HepG2 (cell line): Measurements from ENCODE around the gene PRM3. TPM values are rescaled to one million over a fixed set of nuclear protein-coding genes. Genes with fewer than 3 reads are reported as not detected.

ENCODE experiments used
- ATAC-seq: fragments of 200-7000 bp; cut with Tn5 transposase; 3 replicates; pipeline ENCODE4 v1.9.1; 2020; ENCODE audit warnings: mild to moderate bottlenecking, moderate library complexity
- BruUV-seq: library from RNA; stranded (reverse); fragments of 400-500 nt; replicated peaks from 2 replicates; lab custom pipeline; 2021; lab: Mats Ljungman, UMichigan
- CTCF ChIA-PET: fragments of 300-600 bp; formaldehyde crosslinking; extraction: SDS; loops from one replicate; lab custom pipeline; 2021; ENCODE audit warnings: low total read pairs, inconsistent platforms, low intra/inter-chr PET ratio; lab: Yijun Ruan, JAX
- POLR2A ChIA-PET: fragments of 350-600 bp; sonication (Branson Sonifier 250); formaldehyde crosslinking; loops from one replicate; lab custom pipeline; 2020; ENCODE audit warnings: antibody characterized with exemption, inconsistent platforms; lab: Yijun Ruan, JAX
- DNase-seq: peaks from one replicate; pipeline ENCODE4 v3.0.0-alpha.2; 2015; ENCODE audit warnings: low spot score
- FAIRE-seq: peaks from 3 replicates; lab custom pipeline; 2011; peaks lifted over from hg19 to GRCh38; lab: Jason Lieb, UNC
- H2AFZ ChIP-seq: one replicate; pipeline ENCODE4 v1.6.1; 2011; ENCODE audit warnings: low read length, inconsistent platforms
- H3K27ac ChIP-seq: fragments of 300-600 bp; 3 replicates; pipeline ENCODE4 v1.8.0; 2011; ENCODE audit warnings: mixed run types, mild to moderate bottlenecking, mixed read lengths, low read length, inconsistent platforms; ENCODE audit not compliant: insufficient read depth; ENCODE audit errors: extremely low read length
- H3K27me3 ChIP-seq, 2 experiments: fragments of 200-600 bp in 1 of 2; 2 replicates in 1 of 2; 3 replicates in 1 of 2; pipeline versions ENCODE4 v1.6.0 to v1.8.0; 2011; ENCODE audit warnings: low read length in 2 of 2, mild to moderate bottlenecking in 2 of 2, moderate library complexity in 2 of 2, inconsistent platforms in 1 of 2; ENCODE audit not compliant: insufficient read depth in 2 of 2, control insufficient read depth in 1 of 2
- H3K36me3 ChIP-seq, 2 experiments: fragments of 200-600 bp in 1 of 2; replicated peaks in 1 of 2; 2 replicates in 1 of 2; 3 replicates in 1 of 2; pipeline versions ENCODE4 v1.5.1 to v1.8.0; 2011; ENCODE audit warnings: low read length in 2 of 2, inconsistent platforms in 1 of 2; ENCODE audit not compliant: insufficient read depth in 2 of 2, control insufficient read depth in 1 of 2
- H3K4me1 ChIP-seq: 2 replicates; pipeline ENCODE4 v1.5.1; 2012; ENCODE audit warnings: low read length, inconsistent platforms; ENCODE audit not compliant: insufficient read depth
- H3K4me2 ChIP-seq: 2 replicates; pipeline ENCODE4 v1.6.0; 2011; ENCODE audit warnings: low read depth, low read length, inconsistent platforms
- H3K4me3 ChIP-seq, 3 experiments: fragments of 200-600 bp in 1 of 3; sonication (generic), shearing (Covaris generic) in 1 of 3; replicated peaks in 1 of 3; 2 replicates each; pipeline ENCODE4 v1.5.1; 2011 to 2016; ENCODE audit warnings: low read length in 3 of 3, inconsistent platforms in 2 of 3, low read depth in 2 of 3, mild to moderate bottlenecking in 2 of 3, control low read depth in 1 of 3, mixed read lengths in 1 of 3; ENCODE audit not compliant: insufficient read depth in 1 of 3
- H3K79me2 ChIP-seq: one replicate; pipeline ENCODE4 v1.6.1; 2011; ENCODE audit warnings: low read length, inconsistent platforms; ENCODE audit not compliant: insufficient read depth
- H3K9ac ChIP-seq: 2 replicates; pipeline ENCODE4 v1.6.0; 2011; ENCODE audit warnings: mild to moderate bottlenecking, low read depth, low read length, inconsistent platforms; ENCODE audit not compliant: insufficient read depth
- H3K9me3 ChIP-seq: 2 replicates; pipeline ENCODE4 v1.5.1; 2012; ENCODE audit warnings: mild to moderate bottlenecking, low read length
- H4K20me1 ChIP-seq: 2 replicates; pipeline ENCODE4 v1.6.0; 2011; ENCODE audit warnings: inconsistent platforms, mild to moderate bottlenecking, low read length, moderate library complexity; ENCODE audit not compliant: insufficient read depth
- ASH2L ChIP-seq: fragments of 300-600, 200-600 bp; sonication (generic); IDR thresholded peaks from 2 replicates; pipeline ENCODE4 v1.7.0; 2017; ENCODE audit warnings: low read depth, mild to moderate bottlenecking, moderate library complexity, mixed read lengths, low read length; ENCODE audit not compliant: insufficient read length
- CC2D1A ChIP-seq: sonication (generic); formaldehyde crosslinking; IDR thresholded peaks from 2 replicates; pipeline ENCODE4 v1.8.1; 2023; ENCODE audit warnings: mild to moderate bottlenecking, missing genetic modification reagents
- CENPX ChIP-seq: sonication (generic); formaldehyde crosslinking; IDR thresholded peaks from 2 replicates; pipeline ENCODE4 v1.9.0; 2021; ENCODE audit warnings: mild to moderate bottlenecking, missing genetic modification reagents, moderate library complexity
- HNRNPLL ChIP-seq: fragments of 200-400 bp; formaldehyde crosslinking; IDR thresholded peaks from 2 replicates; pipeline ENCODE4 v1.6.1; 2017; ENCODE audit warnings: mild to moderate bottlenecking, low read depth, low read length; ENCODE audit not compliant: poor library complexity, severe bottlenecking
- MAZ ChIP-seq, 2 experiments: sonication (generic) in 1 of 2; formaldehyde crosslinking in 1 of 2; IDR thresholded peaks; 2 replicates each; pipeline versions ENCODE4 v1.5.0 to v1.6.1; 2012 to 2020; ENCODE audit warnings: low read depth in 2 of 2, mild to moderate bottlenecking in 2 of 2, borderline replicate concordance in 1 of 2, improper control_type of control experiment in 1 of 2, low read length in 1 of 2, missing genetic modification reagents in 1 of 2, moderate library complexity in 1 of 2
- MBNL3 ChIP-seq: fragments of 250-450 bp; sonication (Bioruptor Pico); conservative IDR thresholded peaks from 2 replicates; pipeline ENCODE4 v1.8.0; 2022; ENCODE audit warnings: mild to moderate bottlenecking, inconsistent platforms
- MTA1 ChIP-seq: sonication (generic); formaldehyde crosslinking; IDR thresholded peaks from 2 replicates; pipeline ENCODE4 v1.4.0; 2020; ENCODE audit warnings: missing genetic modification reagents, mild to moderate bottlenecking, borderline replicate concordance
- SMAD3 ChIP-seq: sonication (generic); formaldehyde crosslinking; IDR thresholded peaks from 2 replicates; pipeline ENCODE4 v1.4.0; 2020; ENCODE audit warnings: missing genetic modification reagents
- SMAD9 ChIP-seq: sonication (generic); formaldehyde crosslinking; IDR thresholded peaks from 2 replicates; pipeline ENCODE4 v1.5.1; 2020; ENCODE audit warnings: mild to moderate bottlenecking, missing genetic modification reagents
- TARDBP ChIP-seq: sonication (generic); formaldehyde crosslinking; IDR thresholded peaks from 2 replicates; pipeline ENCODE4 v1.8.0; 2022; ENCODE audit warnings: mild to moderate bottlenecking, missing genetic modification reagents
- ZNF235 ChIP-seq: sonication (generic); formaldehyde crosslinking; IDR thresholded peaks from 2 replicates; pipeline ENCODE4 v1.8.1; 2023; ENCODE audit warnings: mild to moderate bottlenecking, missing genetic modification reagents, borderline replicate concordance
- ZNF33B ChIP-seq: sonication (generic); formaldehyde crosslinking; IDR thresholded peaks from 2 replicates; pipeline ENCODE4 v1.5.1; 2020; ENCODE audit warnings: mild to moderate bottlenecking, missing genetic modification reagents
- ZNF543 ChIP-seq: sonication (generic); formaldehyde crosslinking; IDR thresholded peaks from 2 replicates; pipeline ENCODE4 v1.4.0; 2020; ENCODE audit warnings: mild to moderate bottlenecking, missing genetic modification reagents
- ZNF709 ChIP-seq: sonication (generic); formaldehyde crosslinking; IDR thresholded peaks from 2 replicates; pipeline ENCODE4 v1.5.0; 2020; ENCODE audit warnings: mild to moderate bottlenecking, missing genetic modification reagents
- WGBS: methylation state at CpG from one replicate; pipeline ENCODE4 v1.1.6; 2017; ENCODE audit warnings: low lambda C conversion rate; 5-methylcytosine and 5-hydroxymethylcytosine counted together
- in situ Hi-C: cut with HindIII; loops from 2 replicates; pipeline ENCODE4 v1.10.0; 2017; ENCODE audit warnings: low pct_unique_long_range_greater_than_20kb; ENCODE audit not compliant: extremely low pct_ligation_motif_present
- intact Hi-C: fragments of 100-400 bp; cut with micrococcal nuclease; formaldehyde crosslinking; loops from one replicate; pipeline ENCODE4 v1.10.0; 2022; ENCODE audit not compliant: unreplicated experiment
- polyA plus RNA-seq, 8 experiments: library from polyadenylated mRNA; depleted of rRNA in 3 of 8; stranded (reverse) in 7 of 8; unstranded in 1 of 8; fragments of >200 nt; fragmentation: Illumina TruSeq in 4 of 8; extraction: Trizol in 4 of 8; gene quantifications; 2 replicates each; pipeline versions ENCODE4 v1.2.1 to v1.2.3, GENCODE V29; 2011 to 2016; ENCODE audit warnings: low read depth in 4 of 8, missing spikeins in 1 of 8, mixed read lengths in 1 of 8; ENCODE audit not compliant: insufficient read depth in 1 of 8
- total RNA-seq, 5 experiments: library from RNA; depleted of rRNA; stranded (reverse); fragments of >200 nt; fragmentation: Illumina TruSeq; extraction: Trizol; gene quantifications; 2 replicates each; pipeline ENCODE4 v1.2.3, GENCODE V29; 2016; ENCODE audit warnings: low read depth in 1 of 5
- TF ChIP-seq, protein P1 (sequence below): IDR thresholded peaks from 2 replicates; pipeline ENCODE4 v1.6.1; 2016
- TF ChIP-seq, protein P2 (sequence below): IDR thresholded peaks from 2 replicates; pipeline ENCODE4 v1.6.1; 2016; ENCODE audit warnings: control low read depth
- TF ChIP-seq, protein P3 (sequence below): sonication (generic); formaldehyde crosslinking; IDR thresholded peaks from 2 replicates; pipeline ENCODE4 v1.5.0; 2020; ENCODE audit warnings: missing genetic modification reagents

The PRM3 gene
- total and polyA plus RNA-seq, 2 of the 13 experiments (the other 11 are each of a cell fraction or from before 2014, with no cell fraction given), result not detected

DNA sequence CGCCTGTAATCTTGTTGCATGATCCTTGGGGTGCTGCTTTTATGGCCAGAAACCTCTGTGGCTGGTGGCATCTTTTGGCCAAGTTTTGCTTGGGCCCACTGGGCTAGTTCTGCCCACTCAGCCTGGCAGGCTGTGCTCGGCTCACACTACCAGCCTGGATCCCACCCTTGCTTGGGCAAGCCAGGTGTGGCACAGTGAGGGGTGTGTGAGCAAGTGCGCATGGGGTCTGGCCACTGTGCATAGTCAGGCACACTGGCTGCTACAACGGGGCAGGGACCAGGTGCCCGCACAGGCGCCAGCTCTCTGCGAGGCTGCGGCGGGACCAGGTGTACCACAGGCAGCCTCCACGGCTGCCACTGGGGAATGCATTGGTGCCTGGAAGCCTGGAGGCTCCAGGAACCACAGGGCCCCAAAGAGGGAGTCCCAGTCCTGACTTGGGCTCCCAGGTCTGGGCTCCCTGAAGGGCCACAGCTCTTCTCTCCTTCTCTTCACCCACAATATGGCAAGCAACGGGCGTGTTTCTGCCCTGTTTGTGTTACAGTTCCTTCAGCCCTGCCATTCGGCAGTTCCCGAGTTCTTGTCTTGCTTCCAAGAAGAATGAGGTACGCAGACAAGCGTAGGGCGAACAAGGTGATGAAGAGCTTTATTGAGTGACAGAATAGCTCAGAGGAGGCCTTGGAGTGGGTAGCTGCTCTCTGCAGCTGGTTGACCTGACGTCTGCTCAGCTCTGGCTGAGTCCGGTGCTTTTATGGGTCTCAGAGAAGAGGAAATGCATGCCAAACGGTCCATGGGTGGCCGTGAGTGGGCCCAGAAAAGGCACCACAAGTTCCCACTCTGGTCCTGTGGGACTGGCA lies 34.4 kb upstream of the PRM3 start (continued):
- peak; percentile 28; the same call in 1 of the 2 replicates for TF ChIP-seq CC2D1A (CRISPR knock-in tag)
- 0 out of 2 replicates have a peak, but pooled peaks have one; percentile 18 for TF ChIP-seq SMAD9 (CRISPR knock-in tag)
- TF ChIP-seq, protein P1, sequence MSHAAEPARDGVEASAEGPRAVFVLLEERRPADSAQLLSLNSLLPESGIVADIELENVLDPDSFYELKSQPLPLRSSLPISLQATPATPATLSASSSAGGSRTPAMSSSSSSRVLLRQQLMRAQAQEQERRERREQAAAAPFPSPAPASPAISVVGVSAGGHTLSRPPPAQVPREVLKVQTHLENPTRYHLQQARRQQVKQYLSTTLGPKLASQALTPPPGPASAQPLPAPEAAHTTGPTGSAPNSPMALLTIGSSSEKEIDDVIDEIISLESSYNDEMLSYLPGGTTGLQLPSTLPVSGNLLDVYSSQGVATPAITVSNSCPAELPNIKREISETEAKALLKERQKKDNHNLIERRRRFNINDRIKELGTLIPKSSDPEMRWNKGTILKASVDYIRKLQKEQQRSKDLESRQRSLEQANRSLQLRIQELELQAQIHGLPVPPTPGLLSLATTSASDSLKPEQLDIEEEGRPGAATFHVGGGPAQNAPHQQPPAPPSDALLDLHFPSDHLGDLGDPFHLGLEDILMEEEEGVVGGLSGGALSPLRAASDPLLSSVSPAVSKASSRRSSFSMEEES (CRISPR knock-in tag), result no peak
- TF ChIP-seq ZNF235 (CRISPR knock-in tag), result peak; percentile 61; the same call in 1 of the 2 replicates
- TF ChIP-seq SMAD3, result no peak
- no peak; the same call in 1 of the 2 replicates for TF ChIP-seq MAZ (IDR thresholded peaks at IDR 0.05; ENCODE audit: borderline replicate concordance, low read depth, low read length)
- TF ChIP-seq MAZ (CRISPR knock-in tag; IDR thresholded peaks at IDR 0.05; ENCODE audit: low read depth), result peak; percentile 50; the same call in 1 of the 2 replicates
- TF ChIP-seq CENPX (CRISPR knock-in tag), result no peak
- TF ChIP-seq MTA1 (CRISPR knock-in tag), result peak; percentile 93; the same call in 1 of the 2 replicates

GRCh38 chr16:11306997-11307638 lies 33.7 kb upstream of the PRM3 start:
- FAIRE-seq (peak; percentile 94), ATAC-seq (peak; percentile 53), DNase-seq (peak; percentile 98)
- ChIA-PET POLR2A (interaction anchor here (0.5 to 7.4 kb wide), 14 partner anchors 9 to 64 kb away, joined by 3 to 234 read pairs (median 4); partner anchors contain the start of genes PRM3, SOCS1 and TNP2), CTCF (no interaction called here)
- H3K27ac ChIP-seq, result peak overlapping the region; percentile 89
- no peaks in the 10 kb centered on the region for H4K20me1 ChIP-seq
- BruUV-seq, result no TSS peak
- H3K9ac ChIP-seq, result peak overlapping the region; percentile 62
- peaks cover 84% of the 10 kb centered on the region for H3K4me1 ChIP-seq
- H2AFZ ChIP-seq, result no peak overlapping the region
- no peaks in the 10 kb centered on the region for H3K9me3 ChIP-seq
- 47% methylated on average over 7 of the region's 7 CpGs for WGBS
- H3K4me2 ChIP-seq, result peak overlapping the region; percentile 57
- intact Hi-C loops (loop anchor here (2.0 kb wide), 2 partner anchors 28 to 38 kb away; partner anchors contain the start of gene RMI2), in situ Hi-C loops (no loop called here)
- H3K4me3 ChIP-seq, result 0 out of 6 replicates have a peak overlapping the region, but pooled peaks of 1 of the 3 experiments have one; percentile 20
- H3K27me3 ChIP-seq, result no peaks in the 10 kb centered on the region
- no peaks in the 10 kb centered on the region for H3K36me3 ChIP-seq
- no peaks in the 10 kb centered on the region for H3K79me2 ChIP-seq
- TF ChIP-seq, protein P2, sequence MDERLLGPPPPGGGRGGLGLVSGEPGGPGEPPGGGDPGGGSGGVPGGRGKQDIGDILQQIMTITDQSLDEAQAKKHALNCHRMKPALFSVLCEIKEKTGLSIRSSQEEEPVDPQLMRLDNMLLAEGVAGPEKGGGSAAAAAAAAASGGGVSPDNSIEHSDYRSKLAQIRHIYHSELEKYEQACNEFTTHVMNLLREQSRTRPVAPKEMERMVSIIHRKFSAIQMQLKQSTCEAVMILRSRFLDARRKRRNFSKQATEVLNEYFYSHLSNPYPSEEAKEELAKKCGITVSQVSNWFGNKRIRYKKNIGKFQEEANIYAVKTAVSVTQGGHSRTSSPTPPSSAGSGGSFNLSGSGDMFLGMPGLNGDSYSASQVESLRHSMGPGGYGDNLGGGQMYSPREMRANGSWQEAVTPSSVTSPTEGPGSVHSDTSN, result 0 out of 2 replicates have a peak, but pooled peaks have one; percentile 32
- TF ChIP-seq MBNL3 (CRISPR knock-in tag), result no peak
- peak; percentile 24; the same call in 1 of the 2 replicates for TF ChIP-seq ZNF543 (CRISPR knock-in tag)
- peak; percentile 100 for TF ChIP-seq ZNF709 (CRISPR knock-in tag)
- TF ChIP-seq ZNF33B (CRISPR knock-in tag), result no peak
- TF ChIP-seq HNRNPLL, result no peak
- no peak for TF ChIP-seq ZNF235 (CRISPR knock-in tag)
- TF ChIP-seq, protein P3, sequence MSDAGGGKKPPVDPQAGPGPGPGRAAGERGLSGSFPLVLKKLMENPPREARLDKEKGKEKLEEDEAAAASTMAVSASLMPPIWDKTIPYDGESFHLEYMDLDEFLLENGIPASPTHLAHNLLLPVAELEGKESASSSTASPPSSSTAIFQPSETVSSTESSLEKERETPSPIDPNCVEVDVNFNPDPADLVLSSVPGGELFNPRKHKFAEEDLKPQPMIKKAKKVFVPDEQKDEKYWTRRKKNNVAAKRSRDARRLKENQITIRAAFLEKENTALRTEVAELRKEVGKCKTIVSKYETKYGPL (CRISPR knock-in tag), result peak; percentile 91
- peak; percentile 79 for TF ChIP-seq TARDBP (CRISPR knock-in tag)
- peak; percentile 66 for TF ChIP-seq ASH2L
